Fibroblast of the aortic adventitia (primary cell): ENCODE data around the gene AP3S2. TPM values are rescaled to one million over a fixed set of nuclear protein-coding genes. Genes with fewer than 3 reads are reported as not detected.
"Not testable (repeated sequence)": the region's sequence is repeated elsewhere in the genome, so short reads cannot be mapped to it uniquely, and the experiment has no call there.

ENCODE experiments used
- DNase-seq: peaks from one replicate; pipeline ENCODE4 v3.0.0-alpha.2; 2010; ENCODE audit warnings: low read depth
- H3K4me3 ChIP-seq: 2 replicates; pipeline ENCODE4 v1.5.1; 2011; ENCODE audit warnings: low read depth, mild to moderate bottlenecking, control low read depth, low read length, moderate library complexity
- CTCF ChIP-seq: IDR thresholded peaks from 2 replicates; pipeline ENCODE4 v1.5.1; 2011; ENCODE audit warnings: mild to moderate bottlenecking, low read length, control low read depth, inconsistent platforms; ENCODE audit not compliant: insufficient read depth
- total RNA-seq: library from RNA; depleted of rRNA; stranded (reverse); fragments of >200 nt; gene quantifications from 2 replicates; pipeline ENCODE4 v1.2.3, GENCODE V29; 2012; ENCODE audit warnings: low replicate concordance

Gene AP3S2
- total RNA-seq, 1 donor = 63.5 TPM

GRCh38 chr15:89792106-89792805 is 101.5 kb downstream of the AP3S2 start:
- no peak for DNase-seq
- no peak overlapping the region for H3K4me3 ChIP-seq
- no peak for TF ChIP-seq CTCF

- H3K4me3 ChIP-seq = no peak overlapping the region
- no peak for DNase-seq
- TF ChIP-seq CTCF = no peak
These were observed 103.1 kb downstream of the AP3S2 start for GRCh38 chr15:89790661-89791060.

GRCh38 chr15:89790206-89790605 is 103.6 kb downstream of the AP3S2 start:
- no peak for TF ChIP-seq CTCF
- no peak overlapping the region for H3K4me3 ChIP-seq
- no peak for DNase-seq

GRCh38 chr15:89788585-89788984 is 105.2 kb downstream of the AP3S2 start:
- not testable (repeated sequence) for DNase-seq, H3K4me3 ChIP-seq

- no peak overlapping the region for H3K4me3 ChIP-seq
- TF ChIP-seq CTCF = no peak
- DNase-seq = no peak
These were observed 105.8 kb downstream of the AP3S2 start for GRCh38 chr15:89787944-89788343.

GRCh38 chr15:89785774-89786140 is 108.0 kb downstream of the AP3S2 start:
- TF ChIP-seq CTCF = no peak
- no peak overlapping the region for H3K4me3 ChIP-seq

GRCh38 chr15:89785064-89785773 is 108.6 kb downstream of the AP3S2 start:
- no peak for TF ChIP-seq CTCF
- DNase-seq = no peak
- no peak overlapping the region for H3K4me3 ChIP-seq

More at GRCh38 chr15:89785774-89786140, 108.0 kb downstream of the AP3S2 start:
- DNase-seq = peak; percentile 84
